Sigmoid colon (tissue), 7 donors: ENCODE measurements around the gene SPZ1. TPM values are rescaled to one million over a fixed set of nuclear protein-coding genes. Genes with fewer than 3 reads are reported as not detected.
"Not testable (repeated sequence)": the region's sequence is repeated elsewhere in the genome, so short reads cannot be mapped to it uniquely, and the experiment has no call there.

Experiments
- DNase-seq: peaks from one replicate; pipeline ENCODE4 v3.0.0-alpha.2; 2019
- H3K27ac ChIP-seq, 4 donors: fragments of 200-600 bp; sonication (generic); one replicate each; pipeline ENCODE4 v1.5.1; 2016 to 2019; ENCODE audit warnings: mild to moderate bottlenecking in 1 of 4
- H3K27me3 ChIP-seq, 3 donors: fragments of 200-600 bp; sonication (generic); one replicate each; pipeline ENCODE4 v1.5.1; 2019; ENCODE audit warnings: mild to moderate bottlenecking in 1 of 3
- H3K36me3 ChIP-seq, 4 donors: fragments of 200-600 bp; sonication (generic); one replicate each; pipeline ENCODE4 v1.5.1; 2016 to 2019
- H3K4me1 ChIP-seq, 4 donors: fragments of 200-600 bp; sonication (generic); one replicate each; pipeline ENCODE4 v1.5.1; 2017 to 2019
- H3K4me3 ChIP-seq, 4 donors: fragments of 200-600 bp; sonication (generic); one replicate each; pipeline ENCODE4 v1.5.1; 2017 to 2019; ENCODE audit warnings: mild to moderate bottlenecking in 2 of 4, moderate library complexity in 1 of 4
- H3K9me3 ChIP-seq, 4 donors: fragments of 200-600 bp in 3 of 4; sonication (generic) in 3 of 4; one replicate each; pipeline versions ENCODE4 v1.5.1 to v1.6.1; 2013 to 2019
- CTCF ChIP-seq, 4 experiments: fragments of 450-650 bp in 3 of 4; fragments of 200-600 bp in 1 of 4; IDR thresholded peaks; one replicate each; pipeline ENCODE4 v1.5.1; 2016 to 2019; ENCODE audit warnings: antibody characterized with exemption in 4 of 4, mild to moderate bottlenecking in 3 of 4, moderate library complexity in 2 of 4
- EP300 ChIP-seq, 4 donors: sonication (generic); formaldehyde crosslinking; IDR thresholded peaks; one replicate each; pipeline ENCODE4 v1.6.1; 2017; ENCODE audit warnings: antibody characterized with exemption in 4 of 4
- POLR2A ChIP-seq, 2 donors: fragments of 450-650 bp; IDR thresholded peaks; one replicate each; pipeline ENCODE4 v1.6.1; 2016; ENCODE audit warnings: antibody characterized with exemption in 2 of 2, mild to moderate bottlenecking in 2 of 2, moderate library complexity in 2 of 2
- POLR2AphosphoS5 ChIP-seq, 4 donors: sonication (generic); formaldehyde crosslinking; IDR thresholded peaks; one replicate each; pipeline ENCODE4 v1.6.1; 2017; ENCODE audit warnings: antibody characterized with exemption in 4 of 4
- WGBS, 2 donors: extraction: QIAGEN DNeasy Blood & Tissue Kit; methylation state at CpG; one replicate each; pipeline ENCODE4 v1.1.7; 2013; 5-methylcytosine and 5-hydroxymethylcytosine counted together
- intact Hi-C: fragments of 100-400 bp; cut with DNase I; formaldehyde crosslinking; loops from one replicate; pipeline ENCODE4 v1.15.1; 2023
- polyA plus RNA-seq, 3 donors: library from polyadenylated mRNA; stranded (reverse); fragments of 200-250 nt; gene quantifications; one replicate each; pipeline ENCODE4 v1.2.3, GENCODE V29; 2013
- total RNA-seq, 4 donors: library from RNA; depleted of rRNA; stranded (reverse); fragments of >200 nt; gene quantifications; one replicate each; pipeline ENCODE4 v1.1.0, GENCODE V29; 2016
- donor health status: healthy with polysubstance abuse.
- donor health status: Bipolar disorder and iron deficiency.
- donor health status: healthy.

The SPZ1 gene
- total and polyA plus RNA-seq, 7 donors = not detected

GRCh38 chr5:80291761-80292160 is 28.0 kb upstream of the SPZ1 start:
- no peaks in the 10 kb centered on the region for H3K27me3 ChIP-seq
- peaks cover 0 to 3% (median 0%) of the 10 kb centered on the region in 4 donors for H3K9me3 ChIP-seq
- no peak overlapping the region for H3K4me3 ChIP-seq
- intact Hi-C loops = no loop called here
- H3K4me1 ChIP-seq = peaks cover 0 to 11% (median 3%) of the 10 kb centered on the region in 4 donors
- WGBS, 2 donors = 92 to 94% methylated on average over 8 of the region's 8 CpGs
- TF ChIP-seq CTCF (IDR thresholded peaks at IDR 0.05) (no peak), POLR2A (IDR thresholded peaks at IDR 0.05) (no peak), EP300 (IDR thresholded peaks at IDR 0.05) (no peak), POLR2AphosphoS5 (IDR thresholded peaks at IDR 0.05) (no peak)
- DNase-seq = no peak
- H3K27ac ChIP-seq = no peak overlapping the region
- no peaks in the 10 kb centered on the region for H3K36me3 ChIP-seq

GRCh38 chr5:80296121-80296520 is 23.7 kb upstream of the SPZ1 start:
- peaks cover 0 to 11% (median 3%) of the 10 kb centered on the region in 4 donors for H3K4me1 ChIP-seq
- H3K4me3 ChIP-seq = no peak overlapping the region
- no peaks in the 10 kb centered on the region for H3K36me3 ChIP-seq
- no peak for DNase-seq
- H3K27me3 ChIP-seq = no peaks in the 10 kb centered on the region
- WGBS, 2 donors = 76 to 78% methylated on average over 6 of the region's 6 CpGs
- H3K27ac ChIP-seq = peak overlapping the region in 2 of 4 donors; percentile 14 to 15
- intact Hi-C loops = no loop called here
- H3K9me3 ChIP-seq = peaks cover 0 to 3% (median 0%) of the 10 kb centered on the region in 4 donors
- TF ChIP-seq POLR2AphosphoS5 (IDR thresholded peaks at IDR 0.05) (peak in 1 of 4 donors; percentile 16), POLR2A (IDR thresholded peaks at IDR 0.05) (no peak)

GRCh38 chr5:80299601-80300000 is 20.2 kb upstream of the SPZ1 start:
- H3K36me3 ChIP-seq = no peaks in the 10 kb centered on the region
- no peaks in the 10 kb centered on the region for H3K9me3 ChIP-seq
- H3K4me3 ChIP-seq = no peak overlapping the region
- TF ChIP-seq EP300 (IDR thresholded peaks at IDR 0.05) (no peak), POLR2A (IDR thresholded peaks at IDR 0.05) (no peak), CTCF (IDR thresholded peaks at IDR 0.05) (no peak), POLR2AphosphoS5 (IDR thresholded peaks at IDR 0.05) (no peak)
- peaks cover 0 to 11% (median 3%) of the 10 kb centered on the region in 4 donors for H3K4me1 ChIP-seq
- H3K27ac ChIP-seq = no peak overlapping the region
- 94 to 95% methylated on average over 8 of the region's 8 CpGs for WGBS, 2 donors
- intact Hi-C loops = no loop called here
- H3K27me3 ChIP-seq = no peaks in the 10 kb centered on the region
- no peak for DNase-seq

GRCh38 chr5:80300125-80300524 is 19.7 kb upstream of the SPZ1 start:
- no peaks in the 10 kb centered on the region for H3K27me3 ChIP-seq
- no peaks in the 10 kb centered on the region for H3K36me3 ChIP-seq
- H3K27ac ChIP-seq = no peak overlapping the region
- DNase-seq = no peak
- WGBS, 2 donors = 85% methylated on average over 8 of the region's 8 CpGs
- no peaks in the 10 kb centered on the region for H3K9me3 ChIP-seq
- H3K4me1 ChIP-seq = peaks cover 0 to 11% (median 3%) of the 10 kb centered on the region in 4 donors
- TF ChIP-seq CTCF (IDR thresholded peaks at IDR 0.05) = no peak
- no peak for TF ChIP-seq EP300 (IDR thresholded peaks at IDR 0.05)
- TF ChIP-seq POLR2A (IDR thresholded peaks at IDR 0.05) = no peak
- TF ChIP-seq POLR2AphosphoS5 (IDR thresholded peaks at IDR 0.05) = no peak
- H3K4me3 ChIP-seq = no peak overlapping the region
- intact Hi-C loops = loop anchor here (10.0 kb wide), 1 partner anchor 305 kb away; the partner anchor contains the start of gene MTX3

- not testable (repeated sequence) for H3K27me3 ChIP-seq, H3K9me3 ChIP-seq, H3K36me3 ChIP-seq, H3K27ac ChIP-seq, H3K4me1 ChIP-seq, DNase-seq, H3K4me3 ChIP-seq
- 95% methylated on average over 19 to 21 of the region's 27 CpGs for WGBS, 2 donors
- intact Hi-C loops = loop anchor here (10.0 kb wide), 1 partner anchor 306 kb away; the partner anchor contains the start of gene MTX3
Observed at GRCh38 chr5:80300796-80301195, 19.0 kb upstream of the SPZ1 start.

GRCh38 chr5:80301342-80301741 is 18.5 kb upstream of the SPZ1 start:
- not testable (repeated sequence) for DNase-seq, H3K4me3 ChIP-seq, H3K9me3 ChIP-seq, H3K27ac ChIP-seq, H3K27me3 ChIP-seq, H3K36me3 ChIP-seq, H3K4me1 ChIP-seq
- WGBS, 2 donors = 94 to 95% methylated on average over 25 to 29 of the region's 34 CpGs
- intact Hi-C loops = loop anchor here (10.0 kb wide), 1 partner anchor 307 kb away; the partner anchor contains the start of gene MTX3
